ENCODE data around the gene MTCL1. TPM values are rescaled to one million over a fixed set of nuclear protein-coding genes. Genes with fewer than 3 reads are reported as not detected.

Gene MTCL1
- total RNA-seq, 1 experiment from 2014 or later = 22.7 TPM

DNA sequence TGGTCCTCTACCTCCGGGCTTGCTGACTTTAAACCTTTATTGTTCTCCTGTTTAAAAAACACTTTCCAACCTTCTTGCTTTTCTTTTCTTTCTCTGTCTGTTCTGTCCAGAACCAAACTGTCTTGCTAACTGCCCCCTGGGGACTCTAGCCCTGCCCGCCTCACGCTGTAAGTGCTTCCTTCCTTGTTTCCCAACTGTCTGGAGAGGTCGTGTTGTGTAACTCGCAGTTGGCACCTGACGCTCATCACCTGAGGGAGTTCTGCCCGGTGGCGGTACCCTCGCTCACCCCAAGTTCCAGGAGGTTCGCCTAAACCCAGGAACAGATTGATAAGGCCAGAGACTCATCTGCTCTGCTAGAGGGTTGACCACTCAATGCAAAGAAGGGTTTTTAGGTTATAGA lies 123.4 kb downstream of the MTCL1 start (continued):
- TF ChIP-seq YY1 (IDR thresholded peaks at IDR 0.05; ENCODE audit: extremely low read depth, insufficient replicate concordance, low read depth, low read length) = no peak
- TF ChIP-seq ZNF274 (IDR thresholded peaks at IDR 0.05; ENCODE audit: low read depth, low read length) = no peak

DNA sequence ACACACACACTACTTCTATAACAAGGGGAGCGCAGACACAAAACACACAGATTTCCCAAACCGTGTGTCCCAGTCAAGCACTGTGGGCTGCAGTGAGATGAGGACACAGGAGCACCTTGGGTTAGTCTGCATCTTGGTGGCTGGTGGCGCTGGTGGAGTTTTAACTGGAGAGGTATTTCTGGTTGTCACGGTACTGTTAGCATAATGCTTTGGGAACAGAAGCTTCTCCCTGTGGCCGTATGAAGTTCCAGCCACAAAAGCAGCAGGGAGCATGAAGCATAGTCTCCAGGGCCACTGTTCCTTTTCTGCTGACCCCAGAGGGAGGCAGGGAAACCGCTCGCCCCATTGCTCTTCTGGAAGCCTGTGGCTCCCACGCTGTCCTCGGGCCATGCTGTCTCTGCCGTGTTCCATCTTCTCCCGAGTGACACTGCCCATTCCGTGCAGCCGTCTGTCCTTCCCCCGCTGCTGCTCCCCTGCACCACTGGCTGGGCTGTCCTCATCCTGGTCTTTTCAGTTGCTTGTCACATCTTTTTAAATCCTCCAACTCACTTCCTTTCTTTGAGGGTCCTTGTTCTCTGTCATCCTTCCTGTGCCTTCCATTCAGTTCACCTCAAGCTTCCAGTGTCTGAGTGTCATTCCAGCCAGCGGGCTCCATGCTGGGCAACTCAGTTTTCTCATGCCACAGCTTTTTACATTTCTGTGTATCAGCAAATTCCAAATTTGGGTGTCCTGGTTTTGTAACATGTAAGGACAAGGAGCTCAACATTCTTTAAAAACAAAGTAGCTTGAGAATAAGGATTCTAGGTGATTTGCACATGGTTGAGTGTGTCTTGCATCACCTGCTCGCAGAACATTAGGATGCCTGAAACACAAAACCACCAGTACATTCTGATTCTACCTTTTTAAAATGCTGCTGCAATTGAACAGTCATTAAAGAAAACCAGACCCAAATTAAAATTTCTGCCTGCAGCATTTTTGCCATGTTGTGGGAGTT lies 125.0 kb downstream of the MTCL1 start:
- no TSS peak for BruUV-seq (replicated peaks)
- no peak for ATAC-seq

More for the DNA sequence above, 125.0 kb downstream of the MTCL1 start:
- no peaks in the 10 kb centered on the region for H3K79me2 ChIP-seq (ENCODE audit: insufficient read depth, low read length)
- no peaks in the 10 kb centered on the region for H3K27me3 ChIP-seq (ENCODE audit: insufficient read depth, low read length)
- no peaks in the 10 kb centered on the region for H3K9me2 ChIP-seq (ENCODE audit: insufficient read depth)
- H3K4me3 ChIP-seq (replicated peaks in 1 of 2; ENCODE audit: low read depth in 1 of 2, low read length in 2 of 2) = no peak overlapping the region
- no peak for TF ChIP-seq CBX3 (IDR thresholded peaks at IDR 0.05; ENCODE audit: low read depth)
- TF ChIP-seq POLR2A (IDR thresholded peaks at IDR 0.05; ENCODE audit: borderline replicate concordance, extremely low read depth, insufficient read depth, insufficient read length) = no peak
- no peak for TF ChIP-seq YY1 (IDR thresholded peaks at IDR 0.05; ENCODE audit: extremely low read depth, insufficient replicate concordance, low read depth, low read length)
- no peak for TF ChIP-seq FOSL1 (IDR thresholded peaks at IDR 0.05; ENCODE audit: low read depth)
- TF ChIP-seq, protein P1, sequence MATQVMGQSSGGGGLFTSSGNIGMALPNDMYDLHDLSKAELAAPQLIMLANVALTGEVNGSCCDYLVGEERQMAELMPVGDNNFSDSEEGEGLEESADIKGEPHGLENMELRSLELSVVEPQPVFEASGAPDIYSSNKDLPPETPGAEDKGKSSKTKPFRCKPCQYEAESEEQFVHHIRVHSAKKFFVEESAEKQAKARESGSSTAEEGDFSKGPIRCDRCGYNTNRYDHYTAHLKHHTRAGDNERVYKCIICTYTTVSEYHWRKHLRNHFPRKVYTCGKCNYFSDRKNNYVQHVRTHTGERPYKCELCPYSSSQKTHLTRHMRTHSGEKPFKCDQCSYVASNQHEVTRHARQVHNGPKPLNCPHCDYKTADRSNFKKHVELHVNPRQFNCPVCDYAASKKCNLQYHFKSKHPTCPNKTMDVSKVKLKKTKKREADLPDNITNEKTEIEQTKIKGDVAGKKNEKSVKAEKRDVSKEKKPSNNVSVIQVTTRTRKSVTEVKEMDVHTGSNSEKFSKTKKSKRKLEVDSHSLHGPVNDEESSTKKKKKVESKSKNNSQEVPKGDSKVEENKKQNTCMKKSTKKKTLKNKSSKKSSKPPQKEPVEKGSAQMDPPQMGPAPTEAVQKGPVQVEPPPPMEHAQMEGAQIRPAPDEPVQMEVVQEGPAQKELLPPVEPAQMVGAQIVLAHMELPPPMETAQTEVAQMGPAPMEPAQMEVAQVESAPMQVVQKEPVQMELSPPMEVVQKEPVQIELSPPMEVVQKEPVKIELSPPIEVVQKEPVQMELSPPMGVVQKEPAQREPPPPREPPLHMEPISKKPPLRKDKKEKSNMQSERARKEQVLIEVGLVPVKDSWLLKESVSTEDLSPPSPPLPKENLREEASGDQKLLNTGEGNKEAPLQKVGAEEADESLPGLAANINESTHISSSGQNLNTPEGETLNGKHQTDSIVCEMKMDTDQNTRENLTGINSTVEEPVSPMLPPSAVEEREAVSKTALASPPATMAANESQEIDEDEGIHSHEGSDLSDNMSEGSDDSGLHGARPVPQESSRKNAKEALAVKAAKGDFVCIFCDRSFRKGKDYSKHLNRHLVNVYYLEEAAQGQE (IDR thresholded peaks at IDR 0.05; ENCODE audit: low read depth) = no peak
- TF ChIP-seq RAD21 (IDR thresholded peaks at IDR 0.05; ENCODE audit: low read depth) = no peak
- no peak for TF ChIP-seq SIN3A (IDR thresholded peaks at IDR 0.05; ENCODE audit: low read depth)
- TF ChIP-seq, protein P2, sequence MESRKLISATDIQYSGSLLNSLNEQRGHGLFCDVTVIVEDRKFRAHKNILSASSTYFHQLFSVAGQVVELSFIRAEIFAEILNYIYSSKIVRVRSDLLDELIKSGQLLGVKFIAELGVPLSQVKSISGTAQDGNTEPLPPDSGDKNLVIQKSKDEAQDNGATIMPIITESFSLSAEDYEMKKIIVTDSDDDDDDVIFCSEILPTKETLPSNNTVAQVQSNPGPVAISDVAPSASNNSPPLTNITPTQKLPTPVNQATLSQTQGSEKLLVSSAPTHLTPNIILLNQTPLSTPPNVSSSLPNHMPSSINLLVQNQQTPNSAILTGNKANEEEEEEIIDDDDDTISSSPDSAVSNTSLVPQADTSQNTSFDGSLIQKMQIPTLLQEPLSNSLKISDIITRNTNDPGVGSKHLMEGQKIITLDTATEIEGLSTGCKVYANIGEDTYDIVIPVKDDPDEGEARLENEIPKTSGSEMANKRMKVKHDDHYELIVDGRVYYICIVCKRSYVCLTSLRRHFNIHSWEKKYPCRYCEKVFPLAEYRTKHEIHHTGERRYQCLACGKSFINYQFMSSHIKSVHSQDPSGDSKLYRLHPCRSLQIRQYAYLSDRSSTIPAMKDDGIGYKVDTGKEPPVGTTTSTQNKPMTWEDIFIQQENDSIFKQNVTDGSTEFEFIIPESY (IDR thresholded peaks at IDR 0.05; ENCODE audit: extremely low read depth, insufficient replicate concordance, low read length) = no peak
- TF ChIP-seq, protein P3, sequence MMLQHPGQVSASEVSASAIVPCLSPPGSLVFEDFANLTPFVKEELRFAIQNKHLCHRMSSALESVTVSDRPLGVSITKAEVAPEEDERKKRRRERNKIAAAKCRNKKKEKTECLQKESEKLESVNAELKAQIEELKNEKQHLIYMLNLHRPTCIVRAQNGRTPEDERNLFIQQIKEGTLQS (IDR thresholded peaks at IDR 0.05) = no peak
- TF ChIP-seq EGR1 (IDR thresholded peaks at IDR 0.05; ENCODE audit: low read depth) = no peak
- no peak for TF ChIP-seq SP1 (IDR thresholded peaks at IDR 0.05; ENCODE audit: low read depth)
- no peak for TF ChIP-seq CEBPB (IDR thresholded peaks at IDR 0.05; ENCODE audit: low read depth)
- no peak for TF ChIP-seq TCF7L2 (IDR thresholded peaks at IDR 0.05; ENCODE audit: borderline replicate concordance, extremely low read depth, insufficient read depth, insufficient read length)
- no peak for TF ChIP-seq POLR2AphosphoS5 (IDR thresholded peaks at IDR 0.05; ENCODE audit: low read depth, low read length)
- no peak for TF ChIP-seq SRF (IDR thresholded peaks at IDR 0.05; ENCODE audit: low read depth)
- TF ChIP-seq EZH2phosphoT487 (IDR thresholded peaks at IDR 0.05; ENCODE audit: borderline replicate concordance) = no peak
- TF ChIP-seq JUND (IDR thresholded peaks at IDR 0.05) = no peak
- TF ChIP-seq ZFX (IDR thresholded peaks at IDR 0.05) = no peak
- no peak overlapping the region for H3K4me2 ChIP-seq (ENCODE audit: low read length)
- no peak overlapping the region for H3K27ac ChIP-seq (ENCODE audit: low read depth, low read length)
- no peaks in the 10 kb centered on the region for H3K9me3 ChIP-seq (ENCODE audit: control insufficient read depth in 1 of 2, insufficient read depth in 1 of 2, low read depth in 1 of 2, low read length in 2 of 2)
- ChIA-PET POLR2A (no interaction called here), RAD21 (ENCODE audit: low non-redundant PET in 1 of 2, low total read pairs in 2 of 2, uncharacterized antibody in 2 of 2, unreplicated experiment in 2 of 2) (no interaction called here), CTCF (no interaction called here)
- no peak for DNase-seq (ENCODE audit: low read depth, low spot score)
- no peak overlapping the region for H3K9ac ChIP-seq (ENCODE audit: low read length)
- no peaks in the 10 kb centered on the region for H3K36me3 ChIP-seq (ENCODE audit: control insufficient read depth in 1 of 2, insufficient read depth in 2 of 2, low read length in 2 of 2)
- H2AFZ ChIP-seq (ENCODE audit: low read depth, low read length, poor library complexity, severe bottlenecking) = no peak overlapping the region
- H4K20me1 ChIP-seq (ENCODE audit: insufficient read depth) = no peaks in the 10 kb centered on the region
- intact Hi-C loops (cut with micrococcal nuclease) = no loop called here
- no peaks in the 10 kb centered on the region for H3K4me1 ChIP-seq (ENCODE audit: control insufficient read depth in 1 of 2, insufficient read depth in 2 of 2, low read length in 2 of 2)

Data from HCT116 (cell line).